ENCODE data around the gene KIF17. TPM values are rescaled to one million over a fixed set of nuclear protein-coding genes. Genes with fewer than 3 reads are reported as not detected.

KIF17 gene
- total and polyA plus RNA-seq, 2 of the 8 experiments (the other 6 are each of a cell fraction or from before 2014, with no cell fraction given) = 6.9 to 10.4 TPM

DNA sequence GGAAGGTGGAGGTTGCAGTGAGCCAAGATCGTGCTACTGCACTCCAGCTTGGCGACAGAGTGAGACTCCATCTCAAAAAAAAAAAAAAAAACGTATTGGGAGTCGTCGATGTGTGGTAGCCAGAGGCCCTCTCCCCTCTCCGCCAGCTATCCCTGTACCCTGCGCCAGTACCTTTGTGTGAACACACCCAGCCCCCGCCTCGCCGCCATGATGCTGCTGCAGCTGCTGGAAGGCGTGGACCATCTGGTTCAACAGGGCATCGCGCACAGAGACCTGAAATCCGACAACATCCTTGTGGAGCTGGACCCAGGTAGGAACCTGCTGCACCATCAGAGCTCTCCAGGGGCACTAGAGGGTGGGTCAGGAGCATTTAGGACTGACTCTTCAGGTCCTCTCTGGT is 72.4 kb downstream of the KIF17 start:
- no peaks in the 10 kb centered on the region for H3K9me3 ChIP-seq (ENCODE audit: insufficient read depth in 2 of 2, low read depth in 1 of 2, low read length in 1 of 2)
- no peak overlapping the region for H3K9ac ChIP-seq (replicated peaks in 1 of 4; ENCODE audit: extremely low read depth in 1 of 4, low read depth in 3 of 4, low read length in 3 of 4)
- no peak overlapping the region for H3K4me2 ChIP-seq (ENCODE audit: insufficient read depth in 1 of 2, low read depth in 2 of 2, low read length in 2 of 2)
- H4K5ac ChIP-seq (ENCODE audit: insufficient read length, low read depth, low read length) = no peak overlapping the region
- H3K18ac ChIP-seq (ENCODE audit: extremely low read depth, low read length) = no peak overlapping the region
- H3K27ac ChIP-seq (ENCODE audit: low read depth, low read length) = no peak overlapping the region
- no peak overlapping the region for H2BK20ac ChIP-seq (ENCODE audit: low read length)
- H3K23me2 ChIP-seq (ENCODE audit: low read depth, low read length) = no peaks in the 10 kb centered on the region
- H3K14ac ChIP-seq (ENCODE audit: insufficient read length) = no peak overlapping the region
- H3K79me1 ChIP-seq (ENCODE audit: low read depth, low read length) = no peaks in the 10 kb centered on the region
- no peak overlapping the region for H2BK120ac ChIP-seq (replicated peaks; ENCODE audit: low read depth, low read length)
- FAIRE-seq (no peak), DNase-seq (ENCODE audit: low read depth in 1 of 2, low spot score in 2 of 2) (no peak)
- no peak overlapping the region for H2AK5ac ChIP-seq (ENCODE audit: low read depth, low read length)
- H3K4me1 ChIP-seq (replicated peaks in 1 of 4; ENCODE audit: control insufficient read depth in 3 of 4, insufficient read depth in 4 of 4, low read length in 3 of 4) = peaks cover 0 to 5% (median 3%) of the 10 kb centered on the region in 4 experiments; a peak in 3 of 7 replicates
- 86% methylated on average over 11 of the region's 14 CpGs; no CpG with 5 or more reads in 1 of the 2 experiments for WGBS, 2 experiments (ENCODE audit: extremely low coverage in 1 of 2, insufficient coverage in 1 of 2, insufficient read length in 1 of 2, insufficient replicate concordance in 2 of 2, low coverage in 1 of 2, low lambda C conversion rate in 2 of 2, missing lambda C conversion rate in 1 of 2)
- H2AFZ ChIP-seq (ENCODE audit: low read length) = no peak overlapping the region
- H3K36me3 ChIP-seq (ENCODE audit: control insufficient read depth in 2 of 4, insufficient read depth in 4 of 4, low read length in 3 of 4) = peaks cover 0 to 17% (median 0%) of the 10 kb centered on the region in 4 experiments; a peak in 3 of 8 replicates
- no peak overlapping the region for H3K4me3 ChIP-seq (ENCODE audit: extremely low read depth in 1 of 4, insufficient read depth in 2 of 4, low read depth in 3 of 4, low read length in 4 of 4)
- no peak overlapping the region for H2BK5ac ChIP-seq (ENCODE audit: low read depth, low read length)
- ChIA-PET POLR2A (ENCODE audit: partially characterized antibody) (interaction anchor here (0.7 to 2.4 kb wide), 6 partner anchors 10 to 121 kb away, joined by 3 to 5 read pairs (median 4); partner anchors contain the start of gene FAM43B), CTCF (ENCODE audit: partially characterized antibody) (interaction anchor here (0.8 to 3.4 kb wide), 10 partner anchors 10 to 124 kb away, joined by 3 to 14 read pairs (median 4); partner anchors contain the start of gene PINK1)
- no peak overlapping the region for H3K23ac ChIP-seq (ENCODE audit: insufficient read length)
- H4K91ac ChIP-seq (replicated peaks; ENCODE audit: insufficient read length, low read length) = no peak overlapping the region
- H3K4ac ChIP-seq (replicated peaks; ENCODE audit: insufficient read length, low read depth, low read length) = no peak overlapping the region
- no peaks in the 10 kb centered on the region for H3K27me3 ChIP-seq (replicated peaks in 1 of 4; ENCODE audit: control insufficient read depth in 3 of 4, extremely low read depth in 1 of 4, insufficient read depth in 3 of 4, low read length in 3 of 4)
- H3K56ac ChIP-seq (replicated peaks; ENCODE audit: insufficient read length, low read depth, low read length) = no peak overlapping the region
- no peak overlapping the region for H2BK15ac ChIP-seq (ENCODE audit: low read length)
- no peak overlapping the region for H4K8ac ChIP-seq (ENCODE audit: extremely low read depth, insufficient read depth, low read length)
- peaks cover 4 to 5% of the 10 kb centered on the region in 2 experiments for H4K20me1 ChIP-seq (replicated peaks in 1 of 2; ENCODE audit: control insufficient read depth in 1 of 2, insufficient read depth in 2 of 2, low read length in 2 of 2)
- H3K79me2 ChIP-seq (ENCODE audit: control insufficient read depth in 1 of 2, insufficient read depth in 2 of 2, low read length in 2 of 2) = no peaks in the 10 kb centered on the region
- no peak overlapping the region for H2BK12ac ChIP-seq (ENCODE audit: low read depth, low read length)
- no peak for TF ChIP-seq RXRA (IDR thresholded peaks at IDR 0.05; ENCODE audit: insufficient read depth, low read depth, low read length)
